SK-N-SH (cell line): Measurements from ENCODE around the gene DIS3L2. TPM values are rescaled to one million over a fixed set of nuclear protein-coding genes. Genes with fewer than 3 reads are reported as not detected.
"Not testable (repeated sequence)": the region's sequence is repeated elsewhere in the genome, so short reads cannot be mapped to it uniquely, and the experiment has no call there.

Experiments used
- CTCF ChIA-PET: fragments of 300-600, 350-600 bp; formaldehyde crosslinking; extraction: SDS; loops from one replicate; lab custom pipeline; 2021; lab: Yijun Ruan, JAX
- POLR2A ChIA-PET: fragments of 350-600 bp; sonication (Branson Sonifier 250); formaldehyde crosslinking; extraction: SDS; loops from one replicate; lab custom pipeline; 2020; ENCODE audit warnings: antibody characterized with exemption, inconsistent platforms; lab: Yijun Ruan, JAX
- DNase-seq: peaks from one replicate; pipeline ENCODE4 v3.0.0; 2012
- H2AFZ ChIP-seq: fragments of 200-600 bp; sonication (generic); 2 replicates; pipeline ENCODE4 v1.8.1; 2016; ENCODE audit warnings: antibody characterized with exemption, mild to moderate bottlenecking, low read depth
- H3F3A ChIP-seq: fragments of 200-600 bp; sonication (generic); replicated peaks from 2 replicates; pipeline ENCODE3; 2016; ENCODE audit warnings: antibody characterized with exemption, mild to moderate bottlenecking; ENCODE audit not compliant: insufficient read depth
- H3K27ac ChIP-seq, 2 experiments: fragments of 200-500 bp in 1 of 2; fragments of 200-600 bp in 1 of 2; sonication (Bioruptor generic) in 1 of 2; sonication (generic), shearing (Covaris generic) in 1 of 2; 2 replicates each; pipeline versions ENCODE4 v1.5.1 to v1.6.1; 2014 to 2016; ENCODE audit warnings: low read depth in 2 of 2, inconsistent platforms in 1 of 2, low read length in 1 of 2, mild to moderate bottlenecking in 1 of 2, mixed read lengths in 1 of 2
- H3K27me3 ChIP-seq: fragments of 200-600 bp; sonication (generic), shearing (Covaris generic); 2 replicates; pipeline ENCODE4 v1.6.1; 2016; ENCODE audit warnings: mixed run types; ENCODE audit not compliant: insufficient read depth
- H3K36me3 ChIP-seq, 2 experiments: fragments of 200-500 bp in 1 of 2; fragments of 200-600 bp in 1 of 2; sonication (Bioruptor generic) in 1 of 2; sonication (generic) in 1 of 2; replicated peaks in 1 of 2; 2 replicates each; pipeline versions ENCODE3 to v1.5.1; 2014 to 2016; ENCODE audit warnings: low read length in 1 of 2, mild to moderate bottlenecking in 1 of 2; ENCODE audit not compliant: insufficient read depth in 2 of 2, control insufficient read depth in 1 of 2
- H3K4me1 ChIP-seq, 2 experiments: fragments of 200-500 bp in 1 of 2; fragments of 200-600 bp in 1 of 2; sonication (Bioruptor generic) in 1 of 2; sonication (generic), shearing (Covaris generic) in 1 of 2; 2 replicates each; pipeline versions ENCODE4 v1.5.1 to v1.6.1; 2014 to 2016; ENCODE audit warnings: low read depth in 1 of 2, low read length in 1 of 2, mixed run types in 1 of 2; ENCODE audit not compliant: insufficient read depth in 2 of 2, control insufficient read depth in 1 of 2
- H3K4me2 ChIP-seq: fragments of 200-600 bp; sonication (generic), shearing (Covaris generic); 2 replicates; pipeline ENCODE4 v1.6.1; 2017; ENCODE audit warnings: mixed run types
- H3K4me3 ChIP-seq, 2 experiments: fragments of 200-500 bp in 1 of 2; fragments of 200-600 bp in 1 of 2; sonication (Bioruptor generic) in 1 of 2; sonication (generic), shearing (Covaris generic) in 1 of 2; 2 replicates each; pipeline versions ENCODE4 v1.5.1 to v1.8.1; 2014 to 2016; ENCODE audit warnings: low read depth in 2 of 2, inconsistent platforms in 1 of 2, low read length in 1 of 2, mild to moderate bottlenecking in 1 of 2, mixed read lengths in 1 of 2, moderate library complexity in 1 of 2
- H3K79me2 ChIP-seq: fragments of 200-600 bp; sonication (generic); 2 replicates; pipeline ENCODE4 v1.8.1; 2017; ENCODE audit warnings: mild to moderate bottlenecking; ENCODE audit not compliant: insufficient read depth
- H3K9ac ChIP-seq: fragments of 200-600 bp; sonication (generic); 2 replicates; pipeline ENCODE4 v1.6.1; 2017; ENCODE audit warnings: mixed run types
- H3K9me2 ChIP-seq: fragments of 200-600 bp; sonication (generic); 2 replicates; pipeline ENCODE4 v1.6.1; 2017; ENCODE audit warnings: mixed run types
- H3K9me3 ChIP-seq: fragments of 200-600 bp; sonication (generic); 2 replicates; pipeline ENCODE4 v1.6.1; 2017; ENCODE audit warnings: mixed run types, mild to moderate bottlenecking, moderate library complexity
- H4K20me1 ChIP-seq: fragments of 200-600 bp; sonication (generic); 2 replicates; pipeline ENCODE4 v1.6.1; 2017; ENCODE audit warnings: mild to moderate bottlenecking, mixed run types; ENCODE audit not compliant: insufficient read depth
- CHD2 ChIP-seq: fragments of 150-350 bp; IDR thresholded peaks from 2 replicates; pipeline ENCODE4 v1.6.1; 2018; ENCODE audit warnings: low read length; ENCODE audit not compliant: partially characterized antibody
- EZH2phosphoT487 ChIP-seq: fragments of 200-600 bp; sonication (generic); IDR thresholded peaks from 2 replicates; pipeline ENCODE4 v1.6.1; 2017; ENCODE audit warnings: low read depth, mixed run types, mild to moderate bottlenecking, antibody characterized with exemption, moderate library complexity, borderline replicate concordance
- GABPA ChIP-seq: IDR thresholded peaks from 2 replicates; pipeline ENCODE4 v1.4.0; 2012; ENCODE audit warnings: low read depth, mild to moderate bottlenecking
- NFIC ChIP-seq: IDR thresholded peaks from 2 replicates; pipeline ENCODE4 v1.4.0; 2012; ENCODE audit warnings: borderline replicate concordance
- NRF1 ChIP-seq: IDR thresholded peaks from 2 replicates; pipeline ENCODE4 v1.6.1; 2012; ENCODE audit warnings: low read depth, mild to moderate bottlenecking, low read length
- RAD21 ChIP-seq: IDR thresholded peaks from 2 replicates; pipeline ENCODE4 v1.6.1; 2012; ENCODE audit warnings: mild to moderate bottlenecking, low read length
- RCOR1 ChIP-seq: fragments of 150-350 bp; IDR thresholded peaks from 2 replicates; pipeline ENCODE4 v1.6.1; 2017; ENCODE audit warnings: antibody characterized with exemption, low read length
- SIN3A ChIP-seq: IDR thresholded peaks from 2 replicates; pipeline ENCODE4 v1.6.1; 2012; ENCODE audit warnings: low read depth, mild to moderate bottlenecking, low read length, moderate library complexity, borderline replicate concordance
- SMC3 ChIP-seq: IDR thresholded peaks from 2 replicates; pipeline ENCODE4 v1.6.1; 2012; ENCODE audit warnings: low read depth, low read length, improper control_type of control experiment
- WGBS: methylation state at CpG from one replicate; pipeline ENCODE4 v1.1.6; 2017; ENCODE audit warnings: low lambda C conversion rate; 5-methylcytosine and 5-hydroxymethylcytosine counted together
- polyA plus RNA-seq, 3 experiments: library from polyadenylated mRNA; depleted of rRNA; stranded (reverse); fragments of >200 nt; gene quantifications; 2 replicates each; pipeline ENCODE4 v1.2.3, GENCODE V29; 2012
- TF ChIP-seq, protein P1 (sequence below): fragments of 200-600 bp; sonication (generic); IDR thresholded peaks from 2 replicates; pipeline ENCODE4 v1.6.1; 2017; ENCODE audit warnings: antibody characterized with exemption, mild to moderate bottlenecking, moderate library complexity
- TF ChIP-seq, protein P2 (sequence below): IDR thresholded peaks from 2 replicates; pipeline ENCODE4 v1.6.1; 2012; ENCODE audit warnings: mild to moderate bottlenecking, low read depth, low read length, moderate library complexity
- TF ChIP-seq, protein P3 (sequence below): IDR thresholded peaks from 2 replicates; pipeline ENCODE4 v1.4.0; 2012; ENCODE audit warnings: low read depth, borderline replicate concordance

Gene DIS3L2
- polyA plus RNA-seq, 1 of the 3 experiments (the other 2 are of a cell fraction): 17.9 TPM

DNA sequence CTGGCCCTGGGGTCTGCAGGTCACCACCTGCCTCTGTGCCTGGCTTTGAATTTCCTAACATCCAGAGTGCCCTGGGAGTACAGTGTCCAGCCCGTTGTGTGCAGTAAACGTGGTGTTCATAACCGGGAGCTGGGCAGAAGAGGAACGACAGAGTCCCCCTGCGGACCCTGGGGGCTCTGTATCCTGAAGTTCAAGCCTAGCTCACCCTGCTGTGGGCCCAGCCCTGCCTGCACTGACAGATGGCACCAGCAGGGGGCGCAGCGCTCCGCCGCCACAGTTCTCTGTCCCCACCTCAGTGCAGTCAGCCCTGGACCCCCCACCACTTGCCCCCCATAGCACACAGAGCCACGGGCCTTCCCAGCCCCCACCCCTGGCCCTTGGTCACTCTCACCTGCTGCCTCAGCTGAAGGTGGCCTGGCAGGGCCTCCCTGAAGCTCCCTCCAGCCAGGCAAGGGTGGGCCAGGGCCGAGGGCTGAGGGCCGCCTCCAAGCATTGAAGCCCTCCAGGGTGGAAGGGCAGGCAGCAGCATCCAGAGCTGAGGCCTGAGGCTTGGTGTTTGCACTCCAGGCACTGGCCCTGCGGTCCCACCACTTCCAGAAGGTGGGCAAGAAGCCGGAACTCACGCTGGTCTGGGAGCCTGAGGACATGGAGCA, 373.8 kb downstream of the DIS3L2 start:
- H3K4me3 ChIP-seq, POLR2A ChIA-PET, H4K20me1 ChIP-seq, DNase-seq, H2AFZ ChIP-seq, H3K9ac ChIP-seq, H3K79me2 ChIP-seq, H3K4me1 ChIP-seq, H3K9me2 ChIP-seq, H3K4me2 ChIP-seq, H3F3A ChIP-seq, H3K9me3 ChIP-seq, H3K27me3 ChIP-seq, H3K36me3 ChIP-seq, H3K27ac ChIP-seq: not testable (repeated sequence)
- CTCF ChIA-PET: interaction anchor here (0.6 to 5.1 kb wide), 13 partner anchors 8 to 432 kb away, joined by 3 to 29 read pairs (median 3); partner anchors contain the start of genes NPPC and PRSS56
- TF ChIP-seq SMC3 (peak; percentile 20; the same call in 1 of the 2 replicates), RAD21 (0 out of 2 replicates have a peak, but pooled peaks have one; percentile 5)
- TF ChIP-seq, protein P1, sequence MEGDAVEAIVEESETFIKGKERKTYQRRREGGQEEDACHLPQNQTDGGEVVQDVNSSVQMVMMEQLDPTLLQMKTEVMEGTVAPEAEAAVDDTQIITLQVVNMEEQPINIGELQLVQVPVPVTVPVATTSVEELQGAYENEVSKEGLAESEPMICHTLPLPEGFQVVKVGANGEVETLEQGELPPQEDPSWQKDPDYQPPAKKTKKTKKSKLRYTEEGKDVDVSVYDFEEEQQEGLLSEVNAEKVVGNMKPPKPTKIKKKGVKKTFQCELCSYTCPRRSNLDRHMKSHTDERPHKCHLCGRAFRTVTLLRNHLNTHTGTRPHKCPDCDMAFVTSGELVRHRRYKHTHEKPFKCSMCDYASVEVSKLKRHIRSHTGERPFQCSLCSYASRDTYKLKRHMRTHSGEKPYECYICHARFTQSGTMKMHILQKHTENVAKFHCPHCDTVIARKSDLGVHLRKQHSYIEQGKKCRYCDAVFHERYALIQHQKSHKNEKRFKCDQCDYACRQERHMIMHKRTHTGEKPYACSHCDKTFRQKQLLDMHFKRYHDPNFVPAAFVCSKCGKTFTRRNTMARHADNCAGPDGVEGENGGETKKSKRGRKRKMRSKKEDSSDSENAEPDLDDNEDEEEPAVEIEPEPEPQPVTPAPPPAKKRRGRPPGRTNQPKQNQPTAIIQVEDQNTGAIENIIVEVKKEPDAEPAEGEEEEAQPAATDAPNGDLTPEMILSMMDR: peak; percentile 61
- WGBS: 39% methylated on average over 10 of the region's 15 CpGs

DNA sequence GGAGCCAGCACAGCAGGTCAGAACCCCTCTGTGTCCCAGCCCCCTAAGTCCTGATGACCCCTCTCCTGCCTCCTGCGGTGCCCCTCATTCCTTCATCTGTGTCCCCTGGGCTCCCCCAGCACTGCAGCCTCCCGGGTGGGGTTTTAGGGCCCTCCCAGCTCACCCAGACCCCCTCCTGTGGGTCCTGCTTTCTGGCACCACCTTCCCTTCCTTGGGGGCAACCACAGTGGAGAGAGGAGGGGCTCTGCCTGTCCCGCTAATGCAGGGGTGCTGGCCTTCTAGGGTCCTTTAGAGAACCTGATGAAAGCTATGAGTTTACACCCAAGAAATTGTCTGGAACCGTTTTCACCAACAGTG, 374.3 kb downstream of the DIS3L2 start:
- no peaks in the 10 kb centered on the region for H3K9me3 ChIP-seq
- ChIA-PET CTCF (interaction anchor here (0.6 to 5.1 kb wide), 15 partner anchors 8 to 432 kb away, joined by 3 to 29 read pairs (median 3); partner anchors contain the start of genes NPPC and PRSS56), POLR2A (no interaction called here)
- H3K4me2 ChIP-seq: no peak overlapping the region
- no peak overlapping the region for H3K27ac ChIP-seq
- no peaks in the 10 kb centered on the region for H3F3A ChIP-seq
- H4K20me1 ChIP-seq: no peaks in the 10 kb centered on the region
- peaks cover 0 to under 1% of the 10 kb centered on the region in 2 experiments for H3K36me3 ChIP-seq
- no peak overlapping the region for H3K4me3 ChIP-seq
- no peak overlapping the region for H3K9ac ChIP-seq
- H2AFZ ChIP-seq: no peak overlapping the region
- no peaks in the 10 kb centered on the region for H3K79me2 ChIP-seq
- WGBS: 93% methylated on average over 3 of the region's 4 CpGs
- TF ChIP-seq, protein P2, sequence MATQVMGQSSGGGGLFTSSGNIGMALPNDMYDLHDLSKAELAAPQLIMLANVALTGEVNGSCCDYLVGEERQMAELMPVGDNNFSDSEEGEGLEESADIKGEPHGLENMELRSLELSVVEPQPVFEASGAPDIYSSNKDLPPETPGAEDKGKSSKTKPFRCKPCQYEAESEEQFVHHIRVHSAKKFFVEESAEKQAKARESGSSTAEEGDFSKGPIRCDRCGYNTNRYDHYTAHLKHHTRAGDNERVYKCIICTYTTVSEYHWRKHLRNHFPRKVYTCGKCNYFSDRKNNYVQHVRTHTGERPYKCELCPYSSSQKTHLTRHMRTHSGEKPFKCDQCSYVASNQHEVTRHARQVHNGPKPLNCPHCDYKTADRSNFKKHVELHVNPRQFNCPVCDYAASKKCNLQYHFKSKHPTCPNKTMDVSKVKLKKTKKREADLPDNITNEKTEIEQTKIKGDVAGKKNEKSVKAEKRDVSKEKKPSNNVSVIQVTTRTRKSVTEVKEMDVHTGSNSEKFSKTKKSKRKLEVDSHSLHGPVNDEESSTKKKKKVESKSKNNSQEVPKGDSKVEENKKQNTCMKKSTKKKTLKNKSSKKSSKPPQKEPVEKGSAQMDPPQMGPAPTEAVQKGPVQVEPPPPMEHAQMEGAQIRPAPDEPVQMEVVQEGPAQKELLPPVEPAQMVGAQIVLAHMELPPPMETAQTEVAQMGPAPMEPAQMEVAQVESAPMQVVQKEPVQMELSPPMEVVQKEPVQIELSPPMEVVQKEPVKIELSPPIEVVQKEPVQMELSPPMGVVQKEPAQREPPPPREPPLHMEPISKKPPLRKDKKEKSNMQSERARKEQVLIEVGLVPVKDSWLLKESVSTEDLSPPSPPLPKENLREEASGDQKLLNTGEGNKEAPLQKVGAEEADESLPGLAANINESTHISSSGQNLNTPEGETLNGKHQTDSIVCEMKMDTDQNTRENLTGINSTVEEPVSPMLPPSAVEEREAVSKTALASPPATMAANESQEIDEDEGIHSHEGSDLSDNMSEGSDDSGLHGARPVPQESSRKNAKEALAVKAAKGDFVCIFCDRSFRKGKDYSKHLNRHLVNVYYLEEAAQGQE: no peak
- TF ChIP-seq NFIC (no peak), SMC3 (no peak), GABPA (no peak), SIN3A (no peak), CHD2 (no peak), RAD21 (no peak), EZH2phosphoT487 (no peak), RCOR1 (no peak), NRF1 (no peak)
- TF ChIP-seq, protein P3, sequence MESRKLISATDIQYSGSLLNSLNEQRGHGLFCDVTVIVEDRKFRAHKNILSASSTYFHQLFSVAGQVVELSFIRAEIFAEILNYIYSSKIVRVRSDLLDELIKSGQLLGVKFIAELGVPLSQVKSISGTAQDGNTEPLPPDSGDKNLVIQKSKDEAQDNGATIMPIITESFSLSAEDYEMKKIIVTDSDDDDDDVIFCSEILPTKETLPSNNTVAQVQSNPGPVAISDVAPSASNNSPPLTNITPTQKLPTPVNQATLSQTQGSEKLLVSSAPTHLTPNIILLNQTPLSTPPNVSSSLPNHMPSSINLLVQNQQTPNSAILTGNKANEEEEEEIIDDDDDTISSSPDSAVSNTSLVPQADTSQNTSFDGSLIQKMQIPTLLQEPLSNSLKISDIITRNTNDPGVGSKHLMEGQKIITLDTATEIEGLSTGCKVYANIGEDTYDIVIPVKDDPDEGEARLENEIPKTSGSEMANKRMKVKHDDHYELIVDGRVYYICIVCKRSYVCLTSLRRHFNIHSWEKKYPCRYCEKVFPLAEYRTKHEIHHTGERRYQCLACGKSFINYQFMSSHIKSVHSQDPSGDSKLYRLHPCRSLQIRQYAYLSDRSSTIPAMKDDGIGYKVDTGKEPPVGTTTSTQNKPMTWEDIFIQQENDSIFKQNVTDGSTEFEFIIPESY: no peak
- no peaks in the 10 kb centered on the region for H3K9me2 ChIP-seq
- DNase-seq: no peak
- H3K4me1 ChIP-seq: no peaks in the 10 kb centered on the region; a peak in 1 of 4 replicates
- no peaks in the 10 kb centered on the region for H3K27me3 ChIP-seq
